Neural cell (in vitro differentiated cells): Measurements from ENCODE around the gene C3orf38. TPM values are rescaled to one million over a fixed set of nuclear protein-coding genes. Genes with fewer than 3 reads are reported as not detected.
A peak's percentile ranks its signal among the peaks of the same experiment; 100 is the strongest.

Experiments
- H2AFZ ChIP-seq: fragments of 200-600, 300-800 bp; sonication (generic), shearing (Covaris generic); 2 replicates; pipeline ENCODE4 v1.6.0; 2014; ENCODE audit warnings: low read depth, mild to moderate bottlenecking, antibody characterized with exemption, low read length, moderate library complexity
- H3F3A ChIP-seq: fragments of 200-600 bp; shearing (Covaris generic); 2 replicates; pipeline ENCODE4 v1.6.1; 2016; ENCODE audit warnings: mild to moderate bottlenecking, moderate library complexity, mixed read lengths, antibody characterized with exemption, low read length; ENCODE audit not compliant: insufficient read depth, poor library complexity, severe bottlenecking
- H3K27ac ChIP-seq: fragments of 200-600, 300-800 bp; sonication (generic), shearing (Covaris generic); 2 replicates; pipeline ENCODE4 v1.5.1; 2014; ENCODE audit warnings: mild to moderate bottlenecking, low read length, moderate library complexity
- H3K27me3 ChIP-seq: fragments of 300-800, 200-600 bp; sonication (generic), shearing (Covaris generic); 2 replicates; pipeline ENCODE4 v1.6.0; 2014; ENCODE audit warnings: mild to moderate bottlenecking, low read depth, low read length, moderate library complexity; ENCODE audit not compliant: insufficient read depth
- H3K36me3 ChIP-seq: fragments of 300-800, 200-600 bp; sonication (generic), shearing (Covaris generic); 2 replicates; pipeline ENCODE4 v1.5.1; 2014; ENCODE audit warnings: mild to moderate bottlenecking, antibody characterized with exemption, low read length, moderate library complexity; ENCODE audit not compliant: insufficient read depth
- H3K4me2 ChIP-seq: fragments of 300-800, 200-600 bp; sonication (generic), shearing (Covaris generic); 2 replicates; pipeline ENCODE4 v1.6.0; 2014; ENCODE audit warnings: mild to moderate bottlenecking, low read length
- H3K4me3 ChIP-seq: fragments of 300-800, 200-600 bp; sonication (generic), shearing (Covaris generic); 2 replicates; pipeline ENCODE4 v1.5.1; 2014; ENCODE audit warnings: mild to moderate bottlenecking, low read length, moderate library complexity
- H3K79me2 ChIP-seq: fragments of 200-600 bp; shearing (Covaris generic); replicated peaks from 2 replicates; pipeline ENCODE4 v1.6.0; 2014; ENCODE audit warnings: mild to moderate bottlenecking, low read length, moderate library complexity; ENCODE audit not compliant: insufficient read depth
- H3K9ac ChIP-seq: fragments of 300-800, 200-600 bp; sonication (generic), shearing (Covaris generic); 2 replicates; pipeline ENCODE4 v1.6.1; 2016; ENCODE audit warnings: mild to moderate bottlenecking, low read length, mixed read lengths
- H3K9me2 ChIP-seq: fragments of 200-600 bp; shearing (Covaris generic); 2 replicates; pipeline ENCODE4 v1.6.1; 2016; ENCODE audit warnings: mild to moderate bottlenecking, low read length, mixed read lengths; ENCODE audit not compliant: insufficient read depth
- H3K9me3 ChIP-seq: fragments of 200-600, 300-800 bp; sonication (generic), shearing (Covaris generic); 2 replicates; pipeline ENCODE4 v1.6.1; 2016; ENCODE audit warnings: mild to moderate bottlenecking, mixed run types, low read length, moderate library complexity, mixed read lengths
- H4K20me1 ChIP-seq: fragments of 200-600 bp; shearing (Covaris generic); 2 replicates; pipeline ENCODE4 v1.6.1; 2016; ENCODE audit warnings: mild to moderate bottlenecking, mixed run types; ENCODE audit not compliant: insufficient read depth
- EP300 ChIP-seq: fragments of 450-650 bp; conservative IDR thresholded peaks from 2 replicates; pipeline ENCODE4 v1.6.1; 2014; ENCODE audit warnings: antibody characterized with exemption, mild to moderate bottlenecking, moderate library complexity; ENCODE audit not compliant: poor library complexity, severe bottlenecking
- EZH2 ChIP-seq: fragments of 200-600, 300-800 bp; shearing (Covaris generic), sonication (generic); IDR thresholded peaks from 2 replicates; pipeline ENCODE4 v1.6.1; 2014; ENCODE audit warnings: antibody characterized with exemption, low read length, borderline replicate concordance, mild to moderate bottlenecking; ENCODE audit not compliant: insufficient read depth, poor library complexity, severe bottlenecking
- MXI1 ChIP-seq: fragments of 450-650 bp; conservative IDR thresholded peaks from 2 replicates; pipeline ENCODE4 v1.6.1; 2014; ENCODE audit warnings: antibody characterized with exemption, mild to moderate bottlenecking; ENCODE audit not compliant: poor library complexity, severe bottlenecking
- POLR2AphosphoS5 ChIP-seq: IDR thresholded peaks from 2 replicates; pipeline ENCODE4 v1.6.1; 2012
- RAD21 ChIP-seq: fragments of 450-650 bp; conservative IDR thresholded peaks from 2 replicates; pipeline ENCODE4 v1.6.1; 2014; ENCODE audit warnings: antibody characterized with exemption, mild to moderate bottlenecking, moderate library complexity
- SMC3 ChIP-seq: fragments of 450-650 bp; conservative IDR thresholded peaks from 2 replicates; pipeline ENCODE4 v1.6.1; 2014; ENCODE audit warnings: antibody characterized with exemption, mild to moderate bottlenecking, moderate library complexity; ENCODE audit not compliant: poor library complexity
- TAF1 ChIP-seq: IDR thresholded peaks from 2 replicates; pipeline ENCODE4 v1.6.1; 2012; ENCODE audit warnings: low read depth
- polyA plus RNA-seq: library from polyadenylated mRNA; depleted of rRNA; stranded (reverse); fragments of >200 nt; gene quantifications from 2 replicates; pipeline ENCODE4 v1.2.3, GENCODE V29; 2014
- TF ChIP-seq, protein P1 (sequence below): fragments of 450-650 bp; IDR thresholded peaks from 2 replicates; pipeline ENCODE4 v1.5.1; 2014; ENCODE audit warnings: antibody characterized with exemption, mild to moderate bottlenecking, moderate library complexity; ENCODE audit not compliant: poor library complexity, severe bottlenecking
- TF ChIP-seq, protein P2 (sequence below): IDR thresholded peaks from 2 replicates; pipeline ENCODE4 v1.6.1; 2012; ENCODE audit warnings: borderline replicate concordance

C3orf38 gene
- polyA plus RNA-seq, 1 donor from 2014 or later = 34.2 TPM

DNA sequence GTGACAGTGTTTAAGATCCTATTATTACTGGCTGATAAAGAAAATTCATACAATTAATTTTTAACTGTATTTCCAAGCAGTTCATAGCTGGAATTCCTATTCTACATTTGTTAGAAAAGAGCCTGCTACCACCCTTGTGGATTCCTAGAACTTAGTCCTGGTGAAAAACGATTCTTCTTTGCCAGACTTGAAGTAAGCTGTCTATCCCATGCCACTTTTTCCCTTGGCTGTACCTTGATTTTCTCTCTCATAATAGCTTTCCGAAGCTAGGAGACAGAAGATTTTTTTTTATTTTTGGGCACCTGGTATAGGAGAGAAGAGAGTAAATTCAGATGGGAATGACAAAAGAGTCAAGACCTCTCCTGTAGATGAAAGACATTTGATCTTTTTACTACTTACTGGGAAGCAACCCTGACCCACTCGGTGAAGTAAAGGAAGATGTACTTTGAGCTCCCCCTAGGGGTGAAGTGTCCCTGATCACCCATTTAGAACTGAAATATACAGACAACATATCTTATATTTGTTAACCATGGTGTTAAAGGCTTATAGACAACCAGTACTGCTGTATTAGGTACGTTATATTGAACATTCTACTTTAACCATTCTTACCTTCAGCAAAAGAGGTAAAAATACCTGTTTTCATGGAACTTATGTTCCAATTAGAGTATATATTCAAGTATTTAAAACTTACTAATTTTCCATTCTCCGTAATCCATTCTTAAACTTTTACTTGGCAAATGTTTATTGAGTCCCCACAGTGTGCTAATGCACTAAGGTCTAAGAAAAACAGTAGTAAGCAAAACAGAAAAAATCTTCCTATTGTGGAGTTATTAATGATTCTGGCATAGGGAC lies 36.2 kb upstream of the C3orf38 start:
- Histone ChIP-seq H3K27ac (no peak overlapping the region), H3F3A (no peaks in the 10 kb centered on the region), H3K4me2 (no peak overlapping the region), H3K4me3 (no peak overlapping the region), H3K9ac (no peak overlapping the region), H3K9me3 (no peaks in the 10 kb centered on the region), H3K27me3 (no peaks in the 10 kb centered on the region), H3K79me2 (no peaks in the 10 kb centered on the region), H3K9me2 (no peaks in the 10 kb centered on the region), H3K36me3 (no peaks in the 10 kb centered on the region), H2AFZ (no peak overlapping the region), H4K20me1 (no peaks in the 10 kb centered on the region)
- TF ChIP-seq EP300 (no peak), EZH2 (no peak), SMC3 (peak; percentile 61), RAD21 (peak; percentile 74)
- TF ChIP-seq, protein P1, sequence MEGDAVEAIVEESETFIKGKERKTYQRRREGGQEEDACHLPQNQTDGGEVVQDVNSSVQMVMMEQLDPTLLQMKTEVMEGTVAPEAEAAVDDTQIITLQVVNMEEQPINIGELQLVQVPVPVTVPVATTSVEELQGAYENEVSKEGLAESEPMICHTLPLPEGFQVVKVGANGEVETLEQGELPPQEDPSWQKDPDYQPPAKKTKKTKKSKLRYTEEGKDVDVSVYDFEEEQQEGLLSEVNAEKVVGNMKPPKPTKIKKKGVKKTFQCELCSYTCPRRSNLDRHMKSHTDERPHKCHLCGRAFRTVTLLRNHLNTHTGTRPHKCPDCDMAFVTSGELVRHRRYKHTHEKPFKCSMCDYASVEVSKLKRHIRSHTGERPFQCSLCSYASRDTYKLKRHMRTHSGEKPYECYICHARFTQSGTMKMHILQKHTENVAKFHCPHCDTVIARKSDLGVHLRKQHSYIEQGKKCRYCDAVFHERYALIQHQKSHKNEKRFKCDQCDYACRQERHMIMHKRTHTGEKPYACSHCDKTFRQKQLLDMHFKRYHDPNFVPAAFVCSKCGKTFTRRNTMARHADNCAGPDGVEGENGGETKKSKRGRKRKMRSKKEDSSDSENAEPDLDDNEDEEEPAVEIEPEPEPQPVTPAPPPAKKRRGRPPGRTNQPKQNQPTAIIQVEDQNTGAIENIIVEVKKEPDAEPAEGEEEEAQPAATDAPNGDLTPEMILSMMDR = peak; percentile 77

DNA sequence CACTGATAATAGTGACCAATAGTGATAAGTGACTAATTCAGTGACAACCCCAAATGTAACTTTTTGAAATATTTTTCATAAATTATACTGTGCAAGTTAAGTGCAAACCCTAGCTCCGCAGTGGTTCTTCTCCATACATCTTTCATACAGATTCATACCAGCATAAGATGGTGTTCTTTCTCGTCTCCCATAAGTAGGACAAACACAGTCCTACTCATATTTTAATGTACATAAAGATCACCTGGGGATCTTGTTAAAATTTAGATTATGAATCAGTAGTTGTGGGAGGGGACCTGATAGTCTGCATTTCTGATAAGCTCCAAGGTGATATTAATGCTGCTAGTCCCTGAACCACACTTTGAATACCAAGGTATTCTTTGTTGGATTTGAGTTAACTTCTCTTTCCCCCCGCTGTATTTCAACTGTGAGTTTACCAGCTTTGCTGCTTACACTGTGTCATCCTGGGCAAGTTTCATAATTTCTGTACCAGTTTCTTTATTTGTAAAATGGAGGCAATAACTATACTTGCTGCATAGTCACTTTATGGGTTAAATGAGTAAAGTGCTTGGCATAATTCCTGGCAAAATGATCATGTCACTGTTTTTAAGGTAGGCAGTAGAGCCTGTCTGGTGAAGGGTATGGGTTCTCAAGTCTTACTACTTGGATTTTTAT lies 34.7 kb upstream of the C3orf38 start:
- Histone ChIP-seq H3F3A (no peaks in the 10 kb centered on the region), H3K4me2 (no peak overlapping the region), H3K9me2 (no peaks in the 10 kb centered on the region), H4K20me1 (no peaks in the 10 kb centered on the region), H3K36me3 (no peaks in the 10 kb centered on the region), H3K27me3 (no peaks in the 10 kb centered on the region), H3K9me3 (no peaks in the 10 kb centered on the region), H3K4me3 (no peak overlapping the region), H2AFZ (no peak overlapping the region), H3K9ac (no peak overlapping the region), H3K27ac (no peak overlapping the region), H3K79me2 (no peaks in the 10 kb centered on the region)
- TF ChIP-seq, protein P2, sequence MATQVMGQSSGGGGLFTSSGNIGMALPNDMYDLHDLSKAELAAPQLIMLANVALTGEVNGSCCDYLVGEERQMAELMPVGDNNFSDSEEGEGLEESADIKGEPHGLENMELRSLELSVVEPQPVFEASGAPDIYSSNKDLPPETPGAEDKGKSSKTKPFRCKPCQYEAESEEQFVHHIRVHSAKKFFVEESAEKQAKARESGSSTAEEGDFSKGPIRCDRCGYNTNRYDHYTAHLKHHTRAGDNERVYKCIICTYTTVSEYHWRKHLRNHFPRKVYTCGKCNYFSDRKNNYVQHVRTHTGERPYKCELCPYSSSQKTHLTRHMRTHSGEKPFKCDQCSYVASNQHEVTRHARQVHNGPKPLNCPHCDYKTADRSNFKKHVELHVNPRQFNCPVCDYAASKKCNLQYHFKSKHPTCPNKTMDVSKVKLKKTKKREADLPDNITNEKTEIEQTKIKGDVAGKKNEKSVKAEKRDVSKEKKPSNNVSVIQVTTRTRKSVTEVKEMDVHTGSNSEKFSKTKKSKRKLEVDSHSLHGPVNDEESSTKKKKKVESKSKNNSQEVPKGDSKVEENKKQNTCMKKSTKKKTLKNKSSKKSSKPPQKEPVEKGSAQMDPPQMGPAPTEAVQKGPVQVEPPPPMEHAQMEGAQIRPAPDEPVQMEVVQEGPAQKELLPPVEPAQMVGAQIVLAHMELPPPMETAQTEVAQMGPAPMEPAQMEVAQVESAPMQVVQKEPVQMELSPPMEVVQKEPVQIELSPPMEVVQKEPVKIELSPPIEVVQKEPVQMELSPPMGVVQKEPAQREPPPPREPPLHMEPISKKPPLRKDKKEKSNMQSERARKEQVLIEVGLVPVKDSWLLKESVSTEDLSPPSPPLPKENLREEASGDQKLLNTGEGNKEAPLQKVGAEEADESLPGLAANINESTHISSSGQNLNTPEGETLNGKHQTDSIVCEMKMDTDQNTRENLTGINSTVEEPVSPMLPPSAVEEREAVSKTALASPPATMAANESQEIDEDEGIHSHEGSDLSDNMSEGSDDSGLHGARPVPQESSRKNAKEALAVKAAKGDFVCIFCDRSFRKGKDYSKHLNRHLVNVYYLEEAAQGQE = no peak
- TF ChIP-seq TAF1 (no peak), SMC3 (no peak), RAD21 (no peak), EZH2 (no peak), MXI1 (no peak), EP300 (no peak), POLR2AphosphoS5 (no peak)
- TF ChIP-seq, protein P1 = no peak
